ENCODE results near the gene JAZF1.

The JAZF1 gene

GRCh38 chr7:28036696-28037095 is 143.9 kb downstream of the JAZF1 start:
- no peaks in the 10 kb centered on the region for H3K9me3 ChIP-seq (ENCODE audit: insufficient read depth, low read length)
- H3K9ac ChIP-seq (ENCODE audit: low read length): no peak overlapping the region
- H3K27me3 ChIP-seq (ENCODE audit: low read length): no peaks in the 10 kb centered on the region
- H4K20me1 ChIP-seq (ENCODE audit: low read depth, low read length): peaks cover 5% of the 10 kb centered on the region; the same call in 1 of the 2 replicates
- no peak overlapping the region for H3K4me2 ChIP-seq (ENCODE audit: low read depth, low read length, poor library complexity, severe bottlenecking)
- no peaks in the 10 kb centered on the region for H3F3A ChIP-seq (ENCODE audit: insufficient read depth)
- H3K36me3 ChIP-seq (ENCODE audit: low read length): no peaks in the 10 kb centered on the region
- H3K4me3 ChIP-seq (ENCODE audit: insufficient read depth, low read length, poor library complexity, severe bottlenecking): no peak overlapping the region
- H3K27ac ChIP-seq (ENCODE audit: low read depth, low read length): no peak overlapping the region
- TF ChIP-seq EZH2phosphoT487 (conservative IDR thresholded peaks at IDR 0.05; ENCODE audit: low read length): no peak
- TF ChIP-seq, protein P1, sequence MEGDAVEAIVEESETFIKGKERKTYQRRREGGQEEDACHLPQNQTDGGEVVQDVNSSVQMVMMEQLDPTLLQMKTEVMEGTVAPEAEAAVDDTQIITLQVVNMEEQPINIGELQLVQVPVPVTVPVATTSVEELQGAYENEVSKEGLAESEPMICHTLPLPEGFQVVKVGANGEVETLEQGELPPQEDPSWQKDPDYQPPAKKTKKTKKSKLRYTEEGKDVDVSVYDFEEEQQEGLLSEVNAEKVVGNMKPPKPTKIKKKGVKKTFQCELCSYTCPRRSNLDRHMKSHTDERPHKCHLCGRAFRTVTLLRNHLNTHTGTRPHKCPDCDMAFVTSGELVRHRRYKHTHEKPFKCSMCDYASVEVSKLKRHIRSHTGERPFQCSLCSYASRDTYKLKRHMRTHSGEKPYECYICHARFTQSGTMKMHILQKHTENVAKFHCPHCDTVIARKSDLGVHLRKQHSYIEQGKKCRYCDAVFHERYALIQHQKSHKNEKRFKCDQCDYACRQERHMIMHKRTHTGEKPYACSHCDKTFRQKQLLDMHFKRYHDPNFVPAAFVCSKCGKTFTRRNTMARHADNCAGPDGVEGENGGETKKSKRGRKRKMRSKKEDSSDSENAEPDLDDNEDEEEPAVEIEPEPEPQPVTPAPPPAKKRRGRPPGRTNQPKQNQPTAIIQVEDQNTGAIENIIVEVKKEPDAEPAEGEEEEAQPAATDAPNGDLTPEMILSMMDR (IDR thresholded peaks at IDR 0.05; ENCODE audit: insufficient read depth, low read length, poor library complexity, severe bottlenecking): no peak
- no peaks in the 10 kb centered on the region for H3K79me2 ChIP-seq (ENCODE audit: insufficient read depth, low read length)
- no peaks in the 10 kb centered on the region for H3K9me2 ChIP-seq (replicated peaks; ENCODE audit: insufficient read depth, low read length)
- no peak overlapping the region for H2AFZ ChIP-seq (ENCODE audit: low read depth, low read length, severe bottlenecking)

DNA sequence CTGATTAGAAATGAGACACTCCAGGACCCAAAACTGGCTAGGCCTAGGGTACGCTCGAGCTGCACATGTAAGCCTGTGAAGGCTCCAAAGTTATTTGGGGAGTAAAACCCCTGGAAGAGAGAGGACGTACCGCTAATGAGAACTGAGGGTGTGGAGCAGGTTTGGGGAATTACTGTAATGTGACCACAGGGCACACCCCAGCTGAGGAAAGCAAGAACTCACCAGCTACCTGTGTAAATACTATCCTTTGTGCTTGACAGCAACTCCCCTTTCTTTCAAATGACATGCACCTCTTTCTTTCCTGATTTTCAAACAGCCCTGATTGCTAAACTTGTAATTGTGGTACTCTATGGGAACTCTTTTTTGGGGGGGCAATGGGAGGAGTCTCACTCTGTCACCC is 147.2 kb downstream of the JAZF1 start:
- H3K9me3 ChIP-seq (ENCODE audit: insufficient read depth, low read length): no peaks in the 10 kb centered on the region
- H3K9ac ChIP-seq (ENCODE audit: low read length): no peak overlapping the region
- no peak overlapping the region for H3K4me2 ChIP-seq (ENCODE audit: low read depth, low read length, poor library complexity, severe bottlenecking)
- no peak overlapping the region for H2AFZ ChIP-seq (ENCODE audit: low read depth, low read length, severe bottlenecking)
- H3K27ac ChIP-seq (ENCODE audit: low read depth, low read length): no peak overlapping the region
- H3K9me2 ChIP-seq (replicated peaks; ENCODE audit: insufficient read depth, low read length): no peaks in the 10 kb centered on the region
- no peak overlapping the region for H3K4me3 ChIP-seq (ENCODE audit: insufficient read depth, low read length, poor library complexity, severe bottlenecking)
- TF ChIP-seq, protein P1 (IDR thresholded peaks at IDR 0.05; ENCODE audit: insufficient read depth, low read length, poor library complexity, severe bottlenecking): no peak
- TF ChIP-seq EZH2phosphoT487 (conservative IDR thresholded peaks at IDR 0.05; ENCODE audit: low read length): no peak
- peaks cover 12% of the 10 kb centered on the region; the same call in 1 of the 2 replicates for H4K20me1 ChIP-seq (ENCODE audit: low read depth, low read length)
- no peaks in the 10 kb centered on the region for H3K36me3 ChIP-seq (ENCODE audit: low read length)
- H3K79me2 ChIP-seq (ENCODE audit: insufficient read depth, low read length): no peaks in the 10 kb centered on the region
- no peaks in the 10 kb centered on the region for H3F3A ChIP-seq (ENCODE audit: insufficient read depth)
- no peaks in the 10 kb centered on the region for H3K27me3 ChIP-seq (ENCODE audit: low read length)

GRCh38 chr7:28032738-28033380 is 147.7 kb downstream of the JAZF1 start:
- Histone ChIP-seq H3K9me2 (replicated peaks; ENCODE audit: insufficient read depth, low read length) (no peaks in the 10 kb centered on the region), H3K27me3 (ENCODE audit: low read length) (no peaks in the 10 kb centered on the region), H3K36me3 (ENCODE audit: low read length) (no peaks in the 10 kb centered on the region), H3K4me3 (ENCODE audit: insufficient read depth, low read length, poor library complexity, severe bottlenecking) (no peak overlapping the region), H2AFZ (ENCODE audit: low read depth, low read length, severe bottlenecking) (no peak overlapping the region), H3K9me3 (ENCODE audit: insufficient read depth, low read length) (no peaks in the 10 kb centered on the region), H3K79me2 (ENCODE audit: insufficient read depth, low read length) (no peaks in the 10 kb centered on the region), H3K27ac (ENCODE audit: low read depth, low read length) (no peak overlapping the region), H3F3A (ENCODE audit: insufficient read depth) (no peaks in the 10 kb centered on the region), H3K9ac (ENCODE audit: low read length) (no peak overlapping the region), H4K20me1 (ENCODE audit: low read depth, low read length) (peaks cover 12% of the 10 kb centered on the region; the same call in 1 of the 2 replicates), H3K4me2 (ENCODE audit: low read depth, low read length, poor library complexity, severe bottlenecking) (no peak overlapping the region)
- TF ChIP-seq, protein P1 (IDR thresholded peaks at IDR 0.05; ENCODE audit: insufficient read depth, low read length, poor library complexity, severe bottlenecking): no peak
- TF ChIP-seq EZH2phosphoT487 (conservative IDR thresholded peaks at IDR 0.05; ENCODE audit: low read length): no peak

Data from SU-DHL-6 (cell line).